ENCODE results near the gene SLAIN2.

The SLAIN2 gene

DNA sequence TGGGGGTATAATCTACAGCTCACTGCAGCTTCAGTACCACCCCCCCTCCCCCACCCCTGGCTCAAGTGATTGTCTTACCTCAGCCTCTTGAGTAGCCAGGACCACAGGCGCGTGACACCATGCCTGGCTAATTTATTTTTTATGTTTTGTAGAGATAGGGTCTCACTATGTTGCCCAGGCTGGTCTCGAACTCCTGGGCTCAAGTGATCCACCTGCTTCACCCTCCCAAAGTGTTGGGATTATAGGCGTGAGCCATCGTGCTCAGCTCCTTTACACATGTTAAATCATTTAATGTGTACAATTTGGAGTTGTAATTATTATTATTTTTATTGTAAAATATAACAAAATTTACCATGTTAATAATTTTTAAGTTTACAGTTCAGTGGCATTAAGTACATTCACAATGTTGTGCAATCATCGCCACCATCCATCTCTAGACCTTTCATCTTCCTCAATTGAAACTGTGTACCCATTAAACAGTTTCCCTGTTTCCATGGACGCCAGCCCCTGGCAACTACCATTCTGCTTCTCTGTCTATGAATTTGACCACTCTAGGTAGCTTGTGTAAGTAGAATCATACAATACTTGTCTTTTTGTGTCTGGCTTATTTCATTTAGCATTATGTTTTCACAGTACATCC lies 6.1 kb downstream of the SLAIN2 start:
- H3K4me3 ChIP-seq (ENCODE audit: low read depth in 1 of 2, low read length in 2 of 2) = no peak overlapping the region
- H3K36me3 ChIP-seq (ENCODE audit: control insufficient read depth in 1 of 2, insufficient read depth in 2 of 2, low read length in 2 of 2) = no peaks in the 10 kb centered on the region
- H3K4me1 ChIP-seq (ENCODE audit: control insufficient read depth in 1 of 2, insufficient read depth in 2 of 2, low read length in 2 of 2) = peaks cover 4 to 51% of the 10 kb centered on the region in 2 donors
- no peaks in the 10 kb centered on the region for H3K9me3 ChIP-seq (ENCODE audit: control insufficient read depth in 1 of 2, low read length in 2 of 2)
- no peaks in the 10 kb centered on the region for H3K27me3 ChIP-seq (ENCODE audit: low read depth, low read length)
- H3K27ac ChIP-seq (ENCODE audit: low read length) = no peak overlapping the region

DNA sequence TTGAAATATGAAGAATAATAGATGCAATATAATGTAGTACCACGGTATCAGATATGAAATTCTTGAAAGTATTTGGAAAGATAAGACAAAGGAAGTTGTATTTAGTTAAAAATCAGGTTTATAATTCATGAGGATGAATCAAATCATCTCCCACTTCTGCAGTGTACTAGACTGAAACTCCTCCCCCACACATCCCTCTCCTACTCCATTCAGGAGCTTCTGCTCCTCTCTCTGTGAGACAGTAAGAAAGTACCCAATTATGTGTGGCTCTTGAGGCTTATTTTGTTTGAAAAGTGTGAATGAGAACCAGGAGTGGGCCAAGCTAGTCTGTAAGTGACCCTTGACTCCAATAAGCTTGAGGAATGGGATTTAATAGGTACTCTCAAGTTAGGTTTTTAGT lies 9.5 kb downstream of the SLAIN2 start:
- no peaks in the 10 kb centered on the region for H3K27me3 ChIP-seq (ENCODE audit: low read depth, low read length)
- no peak overlapping the region for H3K4me3 ChIP-seq (ENCODE audit: low read depth in 1 of 2, low read length in 2 of 2)
- H3K27ac ChIP-seq (ENCODE audit: low read length) = no peak overlapping the region
- H3K36me3 ChIP-seq (ENCODE audit: control insufficient read depth in 1 of 2, insufficient read depth in 2 of 2, low read length in 2 of 2) = no peaks in the 10 kb centered on the region
- H3K9me3 ChIP-seq (ENCODE audit: control insufficient read depth in 1 of 2, low read length in 2 of 2) = no peaks in the 10 kb centered on the region
- H3K4me1 ChIP-seq (ENCODE audit: control insufficient read depth in 1 of 2, insufficient read depth in 2 of 2, low read length in 2 of 2) = peaks cover 0 to 28% of the 10 kb centered on the region in 2 donors

DNA sequence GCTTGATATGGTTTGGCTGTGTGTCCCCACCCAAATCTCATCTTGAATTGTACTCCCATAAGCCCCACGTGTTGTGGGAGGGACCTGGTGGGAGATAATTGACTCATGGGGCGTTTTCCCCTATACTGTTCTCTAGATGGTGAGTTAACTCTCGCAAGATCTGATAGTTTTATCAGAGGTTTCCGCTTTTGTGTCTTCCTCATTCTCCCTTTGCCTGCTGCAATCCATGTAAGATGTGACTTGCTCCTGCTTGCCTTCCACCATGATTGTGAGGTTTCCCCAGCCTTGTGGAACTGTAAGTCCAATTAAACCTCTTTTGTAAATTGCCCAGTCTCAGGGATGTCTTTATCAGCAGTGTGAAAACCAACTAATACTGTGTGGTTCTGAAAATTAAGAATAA lies 11.5 kb downstream of the SLAIN2 start:
- peaks cover 0 to 23% of the 10 kb centered on the region in 2 donors for H3K4me1 ChIP-seq (ENCODE audit: control insufficient read depth in 1 of 2, insufficient read depth in 2 of 2, low read length in 2 of 2)

DNA sequence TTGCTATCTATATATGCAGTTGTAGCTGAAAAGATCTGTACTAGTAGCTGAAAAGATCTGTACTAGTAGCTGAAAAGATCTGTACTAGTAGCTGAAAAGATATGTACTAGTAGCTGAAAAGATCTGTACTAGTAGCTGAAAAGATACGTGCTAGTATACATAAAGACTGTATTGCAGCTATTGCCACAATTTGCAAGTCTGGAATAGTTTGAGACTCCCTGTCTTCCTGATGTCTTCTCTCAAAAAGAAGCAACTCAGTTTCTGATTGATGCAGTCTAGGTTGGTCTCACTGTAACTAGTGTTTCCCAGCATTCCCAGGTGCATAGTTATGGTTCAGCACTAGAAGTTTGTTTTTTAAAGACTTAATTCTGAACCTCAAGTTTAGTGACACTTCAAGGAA lies 15.0 kb downstream of the SLAIN2 start:
- no peaks in the 10 kb centered on the region for H3K9me3 ChIP-seq (ENCODE audit: control insufficient read depth in 1 of 2, low read length in 2 of 2)
- no peaks in the 10 kb centered on the region for H3K27me3 ChIP-seq (ENCODE audit: low read depth, low read length)
- no peak overlapping the region for H3K27ac ChIP-seq (ENCODE audit: low read length)
- H3K4me1 ChIP-seq (ENCODE audit: control insufficient read depth in 1 of 2, insufficient read depth in 2 of 2, low read length in 2 of 2) = peaks cover 0 to 14% of the 10 kb centered on the region in 2 donors
- no peaks in the 10 kb centered on the region for H3K36me3 ChIP-seq (ENCODE audit: control insufficient read depth in 1 of 2, insufficient read depth in 2 of 2, low read length in 2 of 2)
- H3K4me3 ChIP-seq (ENCODE audit: low read depth in 1 of 2, low read length in 2 of 2) = no peak overlapping the region

More for the DNA sequence above, 11.5 kb downstream of the SLAIN2 start:
- Histone ChIP-seq H3K9me3 (ENCODE audit: control insufficient read depth in 1 of 2, low read length in 2 of 2) (no peaks in the 10 kb centered on the region), H3K4me3 (ENCODE audit: low read depth in 1 of 2, low read length in 2 of 2) (no peak overlapping the region), H3K27me3 (ENCODE audit: low read depth, low read length) (no peaks in the 10 kb centered on the region), H3K27ac (ENCODE audit: low read length) (no peak overlapping the region), H3K36me3 (ENCODE audit: control insufficient read depth in 1 of 2, insufficient read depth in 2 of 2, low read length in 2 of 2) (no peaks in the 10 kb centered on the region)

DNA sequence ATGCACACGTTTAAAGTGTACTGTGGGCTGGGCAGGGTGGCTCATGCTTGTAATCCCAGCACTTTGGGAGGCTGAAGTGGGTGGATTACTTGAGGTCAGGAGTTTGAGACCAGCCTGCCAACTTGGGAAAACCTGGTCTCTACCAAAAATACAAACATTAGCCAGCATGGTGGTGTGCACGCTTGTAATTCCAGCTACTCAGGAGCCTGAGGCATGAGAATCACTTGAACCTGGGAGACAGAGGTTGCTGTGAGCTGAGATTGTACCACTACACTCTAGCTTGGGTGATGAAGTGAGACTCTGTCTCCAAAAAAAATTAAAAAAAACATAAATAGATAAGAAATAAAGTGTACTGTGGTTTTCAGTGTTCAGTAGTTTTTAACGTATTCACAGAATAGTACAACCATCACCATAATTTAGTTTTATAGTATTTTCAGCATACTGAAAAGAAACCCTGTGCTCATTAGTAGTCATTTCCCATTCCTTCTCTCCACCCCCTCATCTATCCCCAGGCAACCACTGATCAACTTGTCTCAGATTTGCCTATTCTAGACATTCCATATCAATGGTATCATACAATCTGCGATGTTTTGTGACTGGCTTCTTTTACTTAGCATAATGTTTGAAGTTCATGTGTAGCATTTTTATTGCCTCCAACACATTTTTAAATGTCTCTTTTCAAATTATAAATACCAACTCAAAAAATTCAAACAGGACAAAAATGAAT lies 19.1 kb downstream of the SLAIN2 start:
- peaks cover 0 to 6% of the 10 kb centered on the region in 2 donors for H3K4me1 ChIP-seq (ENCODE audit: control insufficient read depth in 1 of 2, insufficient read depth in 2 of 2, low read length in 2 of 2)
- H3K27ac ChIP-seq (ENCODE audit: low read length) = no peak overlapping the region
- H3K4me3 ChIP-seq (ENCODE audit: low read depth in 1 of 2, low read length in 2 of 2) = no peak overlapping the region
- no peaks in the 10 kb centered on the region for H3K9me3 ChIP-seq (ENCODE audit: control insufficient read depth in 1 of 2, low read length in 2 of 2)
- no peaks in the 10 kb centered on the region for H3K36me3 ChIP-seq (ENCODE audit: control insufficient read depth in 1 of 2, insufficient read depth in 2 of 2, low read length in 2 of 2)
- no peaks in the 10 kb centered on the region for H3K27me3 ChIP-seq (ENCODE audit: low read depth, low read length)

DNA sequence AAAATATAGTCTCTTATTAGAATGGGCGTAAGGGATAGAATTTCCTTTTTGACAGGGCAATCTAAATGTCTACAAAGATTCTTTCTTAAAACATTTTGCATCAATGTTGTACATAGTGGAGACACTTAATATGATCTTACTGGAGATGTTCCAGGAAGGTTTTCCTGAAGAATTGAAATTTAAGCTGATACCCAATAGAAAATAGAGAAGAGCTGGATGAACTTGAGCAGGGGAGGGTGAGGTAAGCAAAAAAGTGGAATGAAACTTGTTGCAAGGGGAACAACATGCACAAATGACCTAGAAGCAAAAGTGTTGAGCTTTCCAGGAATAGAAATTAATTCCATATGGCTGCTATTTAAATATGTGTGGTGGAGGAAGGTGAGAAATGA lies 19.7 kb downstream of the SLAIN2 start:
- Histone ChIP-seq H3K9me3 (ENCODE audit: control insufficient read depth in 1 of 2, low read length in 2 of 2) (no peaks in the 10 kb centered on the region), H3K27ac (ENCODE audit: low read length) (no peak overlapping the region), H3K4me1 (ENCODE audit: control insufficient read depth in 1 of 2, insufficient read depth in 2 of 2, low read length in 2 of 2) (peaks cover 0 to 6% of the 10 kb centered on the region in 2 donors), H3K4me3 (ENCODE audit: low read depth in 1 of 2, low read length in 2 of 2) (no peak overlapping the region), H3K27me3 (ENCODE audit: low read depth, low read length) (no peaks in the 10 kb centered on the region), H3K36me3 (ENCODE audit: control insufficient read depth in 1 of 2, insufficient read depth in 2 of 2, low read length in 2 of 2) (no peaks in the 10 kb centered on the region)

DNA sequence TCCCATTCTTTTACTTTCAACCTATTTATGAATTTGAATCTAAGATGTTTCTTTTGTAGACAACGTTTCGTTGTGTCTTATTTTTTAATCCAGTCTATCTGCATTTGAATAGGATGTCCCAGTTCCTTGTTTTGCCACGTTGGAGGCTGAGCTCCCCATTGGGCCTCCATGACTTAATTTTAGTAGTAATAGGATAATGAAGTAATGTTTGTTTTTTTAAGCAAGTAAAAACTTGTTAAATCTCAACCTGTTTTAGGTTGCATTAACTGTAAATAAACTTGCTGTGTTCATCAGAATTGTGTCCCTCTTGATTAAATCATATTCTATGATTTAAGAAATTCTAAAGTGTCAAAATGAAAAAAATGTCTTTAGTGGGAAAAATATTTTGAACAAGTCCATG lies 25.3 kb downstream of the SLAIN2 start:
- Histone ChIP-seq H3K4me3 (ENCODE audit: low read depth in 1 of 2, low read length in 2 of 2) (no peak overlapping the region), H3K36me3 (ENCODE audit: control insufficient read depth in 1 of 2, insufficient read depth in 2 of 2, low read length in 2 of 2) (no peaks in the 10 kb centered on the region), H3K9me3 (ENCODE audit: control insufficient read depth in 1 of 2, low read length in 2 of 2) (no peaks in the 10 kb centered on the region), H3K27me3 (ENCODE audit: low read depth, low read length) (no peaks in the 10 kb centered on the region), H3K4me1 (ENCODE audit: control insufficient read depth in 1 of 2, insufficient read depth in 2 of 2, low read length in 2 of 2) (peaks cover 0 to 5% of the 10 kb centered on the region in 2 donors), H3K27ac (ENCODE audit: low read length) (no peak overlapping the region)

DNA sequence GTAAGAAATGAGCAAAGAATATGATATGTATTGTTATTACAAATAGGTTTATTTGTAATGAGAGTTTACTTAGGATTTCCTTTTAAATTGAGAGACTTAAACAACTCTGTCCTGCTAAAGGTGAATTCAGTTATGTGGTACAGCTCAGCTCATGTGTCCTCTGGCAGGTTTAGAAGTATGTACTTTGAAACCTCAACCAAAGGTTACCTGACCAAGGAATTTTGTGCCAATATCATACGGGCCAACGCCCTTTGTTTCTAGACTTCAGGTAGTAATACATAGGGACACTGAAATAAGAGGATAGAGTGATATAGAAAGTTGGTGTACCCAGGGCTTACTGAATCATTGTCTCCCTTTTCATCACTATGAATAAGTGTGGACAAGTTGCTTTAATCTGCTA lies 25.7 kb downstream of the SLAIN2 start:
- no peak overlapping the region for H3K27ac ChIP-seq (ENCODE audit: low read length)
- H3K27me3 ChIP-seq (ENCODE audit: low read depth, low read length) = no peaks in the 10 kb centered on the region
- H3K36me3 ChIP-seq (ENCODE audit: control insufficient read depth in 1 of 2, insufficient read depth in 2 of 2, low read length in 2 of 2) = no peaks in the 10 kb centered on the region
- H3K9me3 ChIP-seq (ENCODE audit: control insufficient read depth in 1 of 2, low read length in 2 of 2) = no peaks in the 10 kb centered on the region
- H3K4me1 ChIP-seq (ENCODE audit: control insufficient read depth in 1 of 2, insufficient read depth in 2 of 2, low read length in 2 of 2) = peaks cover 0 to 5% of the 10 kb centered on the region in 2 donors
- H3K4me3 ChIP-seq (ENCODE audit: low read depth in 1 of 2, low read length in 2 of 2) = no peak overlapping the region

DNA sequence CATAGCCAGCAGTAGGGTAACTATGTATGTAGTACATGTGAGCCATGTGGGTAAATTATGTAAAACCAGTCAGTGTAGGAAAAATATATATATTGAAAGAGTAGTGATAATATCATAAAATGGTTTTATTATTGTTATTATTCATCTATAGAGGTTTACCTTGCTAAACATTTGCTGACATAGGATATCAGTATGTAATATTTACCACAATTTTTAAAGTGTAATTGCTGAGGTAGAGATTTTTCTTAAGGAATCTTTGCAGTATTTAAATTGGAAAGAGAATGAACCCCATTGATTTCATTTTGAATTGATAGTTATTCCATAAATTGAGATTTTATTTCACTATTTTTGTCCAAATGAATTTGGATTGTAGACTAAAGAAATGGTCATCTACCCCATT lies 27.1 kb downstream of the SLAIN2 start:
- no peak overlapping the region for H3K27ac ChIP-seq (ENCODE audit: low read length)
- H3K27me3 ChIP-seq (ENCODE audit: low read depth, low read length) = no peaks in the 10 kb centered on the region
- no peaks in the 10 kb centered on the region for H3K36me3 ChIP-seq (ENCODE audit: control insufficient read depth in 1 of 2, insufficient read depth in 2 of 2, low read length in 2 of 2)
- no peaks in the 10 kb centered on the region for H3K9me3 ChIP-seq (ENCODE audit: control insufficient read depth in 1 of 2, low read length in 2 of 2)
- peaks cover 0 to 5% of the 10 kb centered on the region in 2 donors for H3K4me1 ChIP-seq (ENCODE audit: control insufficient read depth in 1 of 2, insufficient read depth in 2 of 2, low read length in 2 of 2)
- H3K4me3 ChIP-seq (ENCODE audit: low read depth in 1 of 2, low read length in 2 of 2) = no peak overlapping the region

DNA sequence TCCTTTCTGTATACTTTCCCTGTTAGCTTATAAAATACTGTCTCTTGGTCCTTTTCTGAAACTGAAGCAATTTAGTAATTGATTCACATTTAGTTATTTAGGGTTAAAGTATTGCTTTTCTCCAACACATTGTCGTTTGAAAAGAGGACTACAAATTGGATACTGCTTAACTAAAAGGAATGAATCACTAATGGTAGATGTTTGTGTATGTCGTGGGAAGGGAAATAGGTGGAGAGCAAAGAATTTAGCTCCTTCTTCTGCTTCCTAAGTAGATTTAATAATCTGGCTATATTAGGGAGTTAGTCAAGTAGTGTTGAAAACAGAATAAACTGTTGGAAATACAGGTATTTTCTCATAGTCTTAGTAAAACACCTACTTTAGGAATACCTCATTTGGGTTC lies 27.9 kb downstream of the SLAIN2 start:
- Histone ChIP-seq H3K27me3 (ENCODE audit: low read depth, low read length) (no peaks in the 10 kb centered on the region), H3K36me3 (ENCODE audit: control insufficient read depth in 1 of 2, insufficient read depth in 2 of 2, low read length in 2 of 2) (no peaks in the 10 kb centered on the region), H3K9me3 (ENCODE audit: control insufficient read depth in 1 of 2, low read length in 2 of 2) (no peaks in the 10 kb centered on the region), H3K4me1 (ENCODE audit: control insufficient read depth in 1 of 2, insufficient read depth in 2 of 2, low read length in 2 of 2) (peaks cover 0 to 5% of the 10 kb centered on the region in 2 donors), H3K4me3 (ENCODE audit: low read depth in 1 of 2, low read length in 2 of 2) (no peak overlapping the region), H3K27ac (ENCODE audit: low read length) (no peak overlapping the region)

DNA sequence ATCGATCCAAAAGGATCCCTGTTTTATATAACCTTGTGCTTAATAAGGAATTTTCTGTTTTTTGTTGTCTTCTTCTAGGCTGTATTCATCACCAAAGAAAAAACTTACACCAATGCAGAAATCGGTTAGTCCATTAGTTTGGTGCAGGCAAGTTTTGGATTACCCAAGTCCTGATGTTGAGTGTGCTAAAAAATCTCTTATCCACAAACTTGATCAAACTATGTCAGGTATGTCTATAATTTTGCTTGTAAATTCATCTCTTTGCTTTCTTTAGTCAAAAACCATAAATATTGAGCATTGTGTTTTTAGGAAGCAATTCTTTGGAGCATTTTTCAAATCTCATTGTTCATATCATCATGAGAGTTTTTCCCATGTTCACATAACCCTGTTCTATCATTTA lies 28.4 kb downstream of the SLAIN2 start:
- Histone ChIP-seq H3K4me3 (ENCODE audit: low read depth in 1 of 2, low read length in 2 of 2) (no peak overlapping the region), H3K27me3 (ENCODE audit: low read depth, low read length) (no peaks in the 10 kb centered on the region), H3K4me1 (ENCODE audit: control insufficient read depth in 1 of 2, insufficient read depth in 2 of 2, low read length in 2 of 2) (peaks cover 0 to 5% of the 10 kb centered on the region in 2 donors), H3K36me3 (ENCODE audit: control insufficient read depth in 1 of 2, insufficient read depth in 2 of 2, low read length in 2 of 2) (no peaks in the 10 kb centered on the region), H3K27ac (ENCODE audit: low read length) (no peak overlapping the region), H3K9me3 (ENCODE audit: control insufficient read depth in 1 of 2, low read length in 2 of 2) (no peaks in the 10 kb centered on the region)
